ENCODE results near the gene TFIP11.

- TF ChIP-seq POLR2A (conservative IDR thresholded peaks at IDR 0.05) (no peak), HBP1 (CRISPR knock-in tag; IDR thresholded peaks at IDR 0.05) (no peak), PHF8 (IDR thresholded peaks at IDR 0.05; ENCODE audit: borderline replicate concordance, low read length) (no peak), MBD1 (CRISPR knock-in tag; IDR thresholded peaks at IDR 0.05) (no peak), CTCF (IDR thresholded peaks at IDR 0.05 in 2 of 3, conservative IDR thresholded peaks at IDR 0.05 in 1 of 3; ENCODE audit: insufficient read depth in 2 of 3, low read depth in 1 of 3, low read length in 3 of 3) (no peak), ZBTB40 (IDR thresholded peaks at IDR 0.05) (no peak), ZBTB40 (CRISPR knock-in tag; IDR thresholded peaks at IDR 0.05) (no peak)
These were observed 49.1 kb downstream of the TFIP11 start for GRCh38 chr22:26463101-26463661.
